ENCODE data around the gene GATAD2B. TPM values are rescaled to one million over a fixed set of nuclear protein-coding genes. Genes with fewer than 3 reads are reported as not detected.
A peak's percentile ranks its signal among the peaks of the same experiment; 100 is the strongest.

GATAD2B gene
- total RNA-seq, 2 experiments from 2014 or later = 59.5 to 59.8 TPM

GRCh38 chr1:153831026-153831425 lies 91.7 kb downstream of the GATAD2B start:
- DNase-seq (no peak), ATAC-seq (no peak)
- H3K27me3 Mint-ChIP-seq = no peaks in the 10 kb centered on the region
- peaks cover 29% of the 10 kb centered on the region for H3K36me3 Mint-ChIP-seq (ENCODE audit: low read depth)
- POLR2A ChIA-PET = interaction anchor here (1.2 kb wide), 1 partner anchor 8 kb away, joined by 3 read pairs; no protein-coding TSS in a partner anchor
- no peak overlapping the region for H3K4me3 Mint-ChIP-seq
- H3K9me3 Mint-ChIP-seq = no peaks in the 10 kb centered on the region
- H3K27ac Mint-ChIP-seq = peak overlapping the region; percentile 57
- peaks cover 20% of the 10 kb centered on the region for H3K4me1 Mint-ChIP-seq (ENCODE audit: low read depth)
- TF ChIP-seq CTCF (IDR thresholded peaks at IDR 0.05) = no peak
- CTCF ChIA-PET = interaction anchor here (0.7 kb wide), 1 partner anchor 14 kb away, joined by 4 read pairs; no protein-coding TSS in a partner anchor
- intact Hi-C loops (cut with micrococcal nuclease) = no loop called here

- TF ChIP-seq CTCF (IDR thresholded peaks at IDR 0.05) = no peak
- ATAC-seq = peak; percentile 51
- Mint-ChIP-seq H3K4me3 (no peak overlapping the region), H3K27me3 (no peaks in the 10 kb centered on the region), H3K4me1 (ENCODE audit: low read depth) (peaks cover 14% of the 10 kb centered on the region), H3K36me3 (ENCODE audit: low read depth) (peaks cover 27% of the 10 kb centered on the region), H3K27ac (peak overlapping the region; percentile 5), H3K9me3 (no peaks in the 10 kb centered on the region)
- CTCF ChIA-PET = interaction anchor here (1.0 to 2.1 kb wide), 5 partner anchors 9 to 93 kb away, joined by 3 to 5 read pairs (median 4); no protein-coding TSS in a partner anchor
- DNase-seq = no peak
- POLR2A ChIA-PET = interaction anchor here (0.6 to 2.2 kb wide), 5 partner anchors 11 to 163 kb away, joined by 3 to 7 read pairs (median 4); partner anchors contain the start of gene RPS27
- intact Hi-C loops (cut with micrococcal nuclease) = no loop called here
Measured at GRCh38 chr1:153827168-153827964, 95.4 kb downstream of the GATAD2B start.

- Mint-ChIP-seq H3K27me3 (no peaks in the 10 kb centered on the region), H3K4me1 (ENCODE audit: low read depth) (peaks cover 2% of the 10 kb centered on the region), H3K36me3 (ENCODE audit: low read depth) (peaks cover 34% of the 10 kb centered on the region), H3K27ac (no peak overlapping the region), H3K4me3 (no peak overlapping the region), H3K9me3 (no peaks in the 10 kb centered on the region)
- POLR2A ChIA-PET = no interaction called here
- TF ChIP-seq CTCF (IDR thresholded peaks at IDR 0.05) = no peak
- CTCF ChIA-PET = interaction anchor here (1.2 to 4.0 kb wide), 3 partner anchors 22 to 168 kb away, joined by 5 to 22 read pairs (median 12); partner anchors contain the start of gene RAB13
- intact Hi-C loops (cut with micrococcal nuclease) = no loop called here
- no peak for ATAC-seq
- DNase-seq = no peak
Measured at GRCh38 chr1:153818876-153819275, 103.9 kb downstream of the GATAD2B start.

GRCh38 chr1:153816283-153816889 lies 106.4 kb downstream of the GATAD2B start:
- ChIA-PET CTCF (interaction anchor here (1.1 to 2.7 kb wide), 5 partner anchors 8 to 170 kb away, joined by 3 to 10 read pairs (median 3); partner anchors contain the start of gene RAB13), POLR2A (interaction anchor here (0.6 to 1.3 kb wide), 4 partner anchors 8 to 175 kb away, joined by 3 to 6 read pairs (median 4); no protein-coding TSS in a partner anchor)
- no peak for TF ChIP-seq CTCF (IDR thresholded peaks at IDR 0.05)
- Mint-ChIP-seq H3K9me3 (no peaks in the 10 kb centered on the region), H3K4me1 (ENCODE audit: low read depth) (no peaks in the 10 kb centered on the region), H3K27me3 (no peaks in the 10 kb centered on the region), H3K4me3 (no peak overlapping the region), H3K36me3 (ENCODE audit: low read depth) (peaks cover 44% of the 10 kb centered on the region), H3K27ac (no peak overlapping the region)
- DNase-seq (no peak), ATAC-seq (no peak)
- intact Hi-C loops (cut with micrococcal nuclease) = no loop called here

Measured in activated CD8-positive, alpha-beta T cell treated with anti-CD3 and anti-CD28 coated beads for 36 hours (primary cell).